ENCODE results near the gene MYO18A.

The MYO18A gene

GRCh38 chr17:29155966-29156338 lies 24.2 kb downstream of the MYO18A start:
- no peak for TF ChIP-seq FOXP2 (optimal IDR thresholded peaks at IDR 0.05; ENCODE audit: borderline replicate concordance, extremely low read depth, extremely low read length, insufficient read depth)
- no peak for TF ChIP-seq REST (IDR thresholded peaks at IDR 0.05; ENCODE audit: insufficient read depth in 1 of 2, low read depth in 2 of 2, low read length in 2 of 2)
- TF ChIP-seq POLR2AphosphoS5 (IDR thresholded peaks at IDR 0.05; ENCODE audit: low read depth, low read length), result no peak
- TF ChIP-seq TAF1 (IDR thresholded peaks at IDR 0.05; ENCODE audit: borderline replicate concordance, insufficient read depth, low read length), result no peak
- TF ChIP-seq SIN3A (IDR thresholded peaks at IDR 0.05; ENCODE audit: borderline replicate concordance, insufficient read depth, low read length), result no peak

- TF ChIP-seq TAF1 (IDR thresholded peaks at IDR 0.05; ENCODE audit: borderline replicate concordance, insufficient read depth, low read length) (no peak), SIN3A (IDR thresholded peaks at IDR 0.05; ENCODE audit: borderline replicate concordance, insufficient read depth, low read length) (no peak), REST (IDR thresholded peaks at IDR 0.05; ENCODE audit: insufficient read depth in 1 of 2, low read depth in 2 of 2, low read length in 2 of 2) (no peak), POLR2AphosphoS5 (IDR thresholded peaks at IDR 0.05; ENCODE audit: low read depth, low read length) (no peak), FOXP2 (optimal IDR thresholded peaks at IDR 0.05; ENCODE audit: borderline replicate concordance, extremely low read depth, extremely low read length, insufficient read depth) (no peak)
These were observed 24.8 kb downstream of the MYO18A start for GRCh38 chr17:29155227-29155965.

- TF ChIP-seq TAF1 (IDR thresholded peaks at IDR 0.05; ENCODE audit: borderline replicate concordance, insufficient read depth, low read length) (no peak), POLR2AphosphoS5 (IDR thresholded peaks at IDR 0.05; ENCODE audit: low read depth, low read length) (no peak), REST (IDR thresholded peaks at IDR 0.05; ENCODE audit: insufficient read depth in 1 of 2, low read depth in 2 of 2, low read length in 2 of 2) (no peak)
These were observed 25.5 kb downstream of the MYO18A start for GRCh38 chr17:29154516-29155226.

- no peak for TF ChIP-seq TAF1 (IDR thresholded peaks at IDR 0.05; ENCODE audit: borderline replicate concordance, insufficient read depth, low read length)
- no peak for TF ChIP-seq FOXP2 (optimal IDR thresholded peaks at IDR 0.05; ENCODE audit: borderline replicate concordance, extremely low read depth, extremely low read length, insufficient read depth)
- TF ChIP-seq POLR2AphosphoS5 (IDR thresholded peaks at IDR 0.05; ENCODE audit: low read depth, low read length), result no peak
- no peak for TF ChIP-seq REST (IDR thresholded peaks at IDR 0.05; ENCODE audit: insufficient read depth in 1 of 2, low read depth in 2 of 2, low read length in 2 of 2)
- TF ChIP-seq SIN3A (IDR thresholded peaks at IDR 0.05; ENCODE audit: borderline replicate concordance, insufficient read depth, low read length), result no peak
These were observed 28.6 kb downstream of the MYO18A start for GRCh38 chr17:29151567-29151966.
